ENCODE results near the gene IL18BP.

DNA sequence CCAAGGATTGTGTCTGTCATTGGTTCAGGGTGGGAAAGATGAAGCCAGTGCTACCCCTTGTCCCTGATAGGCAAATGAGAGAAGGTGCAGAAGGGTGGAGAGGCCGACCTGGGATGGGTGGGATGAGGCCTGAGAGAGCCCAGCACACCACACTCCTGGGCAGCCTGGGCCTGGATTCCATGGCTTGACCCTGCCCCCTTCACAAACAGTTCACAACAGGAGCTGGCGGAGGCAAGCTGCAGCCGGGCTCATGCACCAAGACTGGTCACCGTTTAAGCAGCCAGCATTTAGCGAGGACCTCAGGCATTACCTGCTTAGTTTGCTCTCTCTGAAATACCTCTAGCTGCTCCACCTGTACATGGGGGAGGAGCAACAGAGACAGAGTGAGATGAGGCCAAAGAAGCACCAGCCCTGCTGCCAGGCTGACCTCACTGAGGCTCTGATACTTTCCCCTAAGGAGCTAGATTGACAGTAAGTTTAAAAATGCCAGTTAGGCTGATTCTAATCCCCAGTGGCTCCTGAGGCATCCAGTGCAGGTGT lies 13.5 kb downstream of the IL18BP start:
- no peak for TF ChIP-seq EZH2 (IDR thresholded peaks at IDR 0.05; ENCODE audit: insufficient read depth, low read length)
- TF ChIP-seq, protein P1, sequence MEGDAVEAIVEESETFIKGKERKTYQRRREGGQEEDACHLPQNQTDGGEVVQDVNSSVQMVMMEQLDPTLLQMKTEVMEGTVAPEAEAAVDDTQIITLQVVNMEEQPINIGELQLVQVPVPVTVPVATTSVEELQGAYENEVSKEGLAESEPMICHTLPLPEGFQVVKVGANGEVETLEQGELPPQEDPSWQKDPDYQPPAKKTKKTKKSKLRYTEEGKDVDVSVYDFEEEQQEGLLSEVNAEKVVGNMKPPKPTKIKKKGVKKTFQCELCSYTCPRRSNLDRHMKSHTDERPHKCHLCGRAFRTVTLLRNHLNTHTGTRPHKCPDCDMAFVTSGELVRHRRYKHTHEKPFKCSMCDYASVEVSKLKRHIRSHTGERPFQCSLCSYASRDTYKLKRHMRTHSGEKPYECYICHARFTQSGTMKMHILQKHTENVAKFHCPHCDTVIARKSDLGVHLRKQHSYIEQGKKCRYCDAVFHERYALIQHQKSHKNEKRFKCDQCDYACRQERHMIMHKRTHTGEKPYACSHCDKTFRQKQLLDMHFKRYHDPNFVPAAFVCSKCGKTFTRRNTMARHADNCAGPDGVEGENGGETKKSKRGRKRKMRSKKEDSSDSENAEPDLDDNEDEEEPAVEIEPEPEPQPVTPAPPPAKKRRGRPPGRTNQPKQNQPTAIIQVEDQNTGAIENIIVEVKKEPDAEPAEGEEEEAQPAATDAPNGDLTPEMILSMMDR (IDR thresholded peaks at IDR 0.05; ENCODE audit: insufficient read depth, low read depth, low read length), result no peak
